Endometrium (tissue), 2 donors: ENCODE data around the gene HLA-DMA.
"Not testable (repeated sequence)": the region's sequence is repeated elsewhere in the genome, so short reads cannot be mapped to it uniquely, and the experiment has no call there.

Experiments used
- FAIRE-seq: peaks from 2 replicates; lab custom pipeline; 2012; peaks lifted over from hg19 to GRCh38; lab: Jason Lieb, UNC
- donor health status: control.
- donor health status: control.

HLA-DMA gene

GRCh38 chr6:32954986-32955802 lies 2.3 kb upstream of the HLA-DMA start:
- no peak for FAIRE-seq

DNA sequence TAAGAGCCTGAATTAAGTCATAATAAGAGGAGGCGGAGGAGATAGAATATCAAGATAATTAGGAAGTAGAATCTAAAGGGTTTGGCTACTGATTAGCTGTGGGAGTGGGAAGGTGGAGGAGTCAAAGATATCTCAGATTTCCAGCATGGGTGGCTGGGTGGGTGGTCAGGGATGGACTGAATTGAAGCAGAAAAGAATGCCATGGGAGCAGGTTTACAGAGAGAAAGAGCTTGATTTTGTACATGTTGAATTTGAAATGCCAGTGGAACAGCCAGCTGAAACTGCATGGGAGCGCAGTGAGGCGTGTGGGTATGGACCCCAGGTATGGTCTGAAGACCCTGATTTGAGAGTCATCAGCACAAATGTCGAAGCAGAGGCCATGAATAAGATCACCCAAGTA lies 1.4 kb upstream of the HLA-DMA start:
- no peak for FAIRE-seq

DNA sequence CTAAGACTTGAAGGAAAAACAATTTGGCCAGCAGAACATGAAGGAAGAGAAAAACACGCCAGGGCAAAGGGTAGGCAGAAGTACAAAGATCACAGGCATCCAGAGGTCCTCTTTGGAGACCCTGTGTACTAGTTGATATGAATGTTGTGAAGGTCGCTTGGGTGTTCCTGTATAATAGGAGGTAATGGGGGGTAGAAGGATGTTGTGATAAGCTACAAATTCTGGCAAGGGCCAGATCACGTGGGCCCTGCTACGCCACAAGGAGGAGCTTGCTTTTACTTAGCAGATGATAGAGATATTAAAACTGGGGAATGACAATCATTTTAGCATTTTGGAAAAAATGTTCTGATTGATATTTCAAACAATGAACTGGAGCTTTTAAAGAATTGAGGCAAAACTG lies 878 bp upstream of the HLA-DMA start:
- FAIRE-seq = no peak

- FAIRE-seq = no peak
Measured at GRCh38 chr6:32950449-32950848, 2.4 kb downstream of the HLA-DMA start.

GRCh38 chr6:32950010-32950409 lies 2.9 kb downstream of the HLA-DMA start:
- no peak for FAIRE-seq

DNA sequence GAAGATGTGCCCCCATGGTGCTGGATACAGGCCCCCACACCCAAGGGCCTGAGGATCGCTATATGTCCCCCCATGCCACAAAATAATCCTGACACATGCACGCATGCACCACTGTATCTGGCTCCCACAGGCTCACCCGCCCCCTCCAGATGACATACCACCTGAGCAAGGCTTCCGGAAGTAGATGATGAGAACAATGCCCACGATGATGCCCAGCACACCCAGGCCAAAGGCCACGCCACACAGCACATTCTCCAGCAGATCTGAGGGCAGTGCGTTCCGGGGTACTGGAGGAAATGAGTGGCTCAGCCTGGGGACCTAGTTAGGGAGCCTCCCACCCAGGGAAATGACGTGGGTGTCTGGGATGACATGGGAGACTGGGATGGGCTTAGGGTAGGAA lies 3.8 kb downstream of the HLA-DMA start:
- FAIRE-seq = no peak

DNA sequence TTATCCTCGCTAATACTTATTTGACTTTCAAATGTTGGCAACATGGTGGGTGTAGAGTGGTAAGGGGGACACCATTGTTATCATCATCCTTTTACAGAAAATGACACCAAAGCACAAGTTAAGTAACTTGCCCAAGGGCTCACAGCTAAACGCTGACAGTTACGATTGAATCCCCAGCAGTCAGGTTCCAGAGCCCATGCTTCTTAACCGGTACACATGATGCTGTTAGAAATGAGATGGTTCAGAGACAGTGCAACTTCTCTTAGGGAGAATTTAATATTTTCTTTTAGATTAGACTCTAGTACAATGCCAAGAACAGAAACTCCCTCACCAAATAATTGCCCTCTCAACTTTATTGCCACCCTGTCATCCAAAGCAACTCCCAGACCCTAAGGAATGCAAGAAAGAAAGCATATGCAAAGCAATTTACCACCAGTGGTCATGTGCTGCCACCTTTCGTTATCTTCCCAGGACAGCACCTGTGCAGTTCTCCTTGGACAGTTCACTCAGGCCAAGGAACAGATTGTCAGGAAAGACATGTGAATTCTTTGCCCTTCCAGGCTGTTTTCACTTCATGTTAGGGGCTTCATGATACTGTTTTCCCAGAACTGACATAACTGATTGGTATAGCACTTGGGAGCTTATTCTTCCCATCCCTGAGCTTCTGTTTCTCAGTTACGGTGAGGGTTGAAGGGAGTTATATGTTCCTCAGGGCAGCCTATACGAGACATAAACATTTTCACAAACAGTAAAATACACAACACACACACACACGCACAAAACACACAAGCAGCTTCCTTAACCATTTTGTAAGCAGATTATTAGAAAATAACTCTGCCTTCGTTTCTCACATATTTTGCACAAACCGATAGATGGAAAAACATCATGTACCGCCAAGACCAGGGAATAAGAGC lies 5.1 kb downstream of the HLA-DMA start:
- FAIRE-seq = no peak

DNA sequence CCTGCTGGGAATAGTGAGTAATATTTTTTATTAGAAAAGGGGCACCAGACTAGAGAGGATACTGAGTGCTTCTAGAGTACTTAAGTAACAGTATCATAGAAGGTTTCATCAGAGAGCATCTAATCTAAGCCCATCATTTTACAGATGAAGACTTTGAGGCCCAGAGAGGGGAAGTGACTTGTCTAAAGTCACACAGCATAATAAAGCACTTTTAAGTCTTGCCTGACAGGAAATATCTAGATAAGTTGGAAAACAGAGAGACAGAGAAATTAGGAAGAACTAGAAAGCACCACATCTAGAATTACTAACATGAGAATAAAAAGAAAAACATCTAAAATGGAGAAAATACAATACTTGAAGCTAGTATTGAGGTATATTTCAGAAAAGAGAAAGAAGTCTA lies 6.0 kb downstream of the HLA-DMA start:
- no peak for FAIRE-seq

- FAIRE-seq = no peak
Measured at GRCh38 chr6:32945953-32946352, 6.9 kb downstream of the HLA-DMA start.

DNA sequence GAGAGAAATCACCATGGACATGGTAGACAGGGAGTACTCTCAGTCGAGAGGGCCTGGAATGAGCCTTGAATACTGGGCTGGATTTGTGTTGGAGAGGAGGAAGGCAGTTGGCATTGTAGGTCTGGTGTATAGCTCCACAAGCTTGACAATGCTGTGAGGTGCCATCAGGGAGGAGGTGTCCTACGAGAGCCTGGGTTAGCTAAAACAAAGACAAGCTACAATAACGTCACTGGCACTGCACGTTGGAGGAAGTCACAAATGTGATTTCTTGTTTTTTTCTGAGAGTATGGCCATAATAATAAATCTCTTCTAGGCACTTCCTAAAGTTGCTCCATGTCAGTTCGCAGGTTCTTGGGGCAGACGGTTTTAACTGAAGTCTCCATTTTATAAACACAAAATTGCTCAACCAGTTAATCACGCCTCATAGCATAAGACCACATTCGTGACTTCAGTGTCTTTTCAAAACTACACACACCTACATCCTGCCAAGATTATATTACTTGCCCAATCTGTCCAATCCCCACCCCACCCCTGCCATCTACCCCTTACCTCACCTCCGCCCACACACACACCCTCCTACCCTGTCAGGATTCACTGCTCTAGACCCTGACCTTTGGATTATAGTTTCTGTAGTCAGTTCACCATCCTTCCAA lies 7.7 kb downstream of the HLA-DMA start:
- FAIRE-seq = no peak

- no peak for FAIRE-seq
Measured at GRCh38 chr6:32943864-32944649, 8.8 kb downstream of the HLA-DMA start.

- FAIRE-seq = not testable (repeated sequence)
Measured at GRCh38 chr6:32942555-32943123, 10.3 kb downstream of the HLA-DMA start.

DNA sequence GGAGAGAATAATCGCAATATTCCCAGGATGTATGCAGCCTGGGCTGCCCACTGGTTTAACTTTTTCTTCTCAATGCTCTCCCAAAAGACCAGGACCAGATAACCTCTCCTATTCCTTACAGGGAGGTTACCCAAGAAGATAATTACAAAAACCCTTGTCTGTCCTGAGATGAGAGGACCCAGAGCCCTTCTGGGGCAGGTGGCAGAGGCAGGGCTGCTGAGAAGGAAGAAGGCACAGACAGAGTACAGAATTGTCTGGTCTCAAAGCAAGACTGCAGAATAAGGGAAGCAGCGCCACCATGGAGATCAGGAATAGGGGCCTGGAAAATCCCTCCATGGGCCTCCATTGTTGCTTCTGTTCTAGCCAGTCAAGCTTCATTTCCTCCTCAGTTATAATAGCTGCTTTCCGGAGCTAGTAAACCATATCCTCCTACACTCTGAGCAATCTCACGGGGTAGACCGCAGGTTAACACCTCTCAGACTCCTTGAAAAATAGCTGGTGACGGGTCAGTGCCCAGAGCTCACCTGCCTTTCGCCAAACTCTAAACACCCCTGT lies 11.6 kb downstream of the HLA-DMA start:
- FAIRE-seq = no peak

- peak; percentile 35 for FAIRE-seq
Measured at GRCh38 chr6:32940656-32941213, 12.2 kb downstream of the HLA-DMA start, which contains the start of gene HLA-DMB. HLA-DMB (minus strand) TSS chr6:32941028; CDS start chr6:32940807, 221 bp downstream.

DNA sequence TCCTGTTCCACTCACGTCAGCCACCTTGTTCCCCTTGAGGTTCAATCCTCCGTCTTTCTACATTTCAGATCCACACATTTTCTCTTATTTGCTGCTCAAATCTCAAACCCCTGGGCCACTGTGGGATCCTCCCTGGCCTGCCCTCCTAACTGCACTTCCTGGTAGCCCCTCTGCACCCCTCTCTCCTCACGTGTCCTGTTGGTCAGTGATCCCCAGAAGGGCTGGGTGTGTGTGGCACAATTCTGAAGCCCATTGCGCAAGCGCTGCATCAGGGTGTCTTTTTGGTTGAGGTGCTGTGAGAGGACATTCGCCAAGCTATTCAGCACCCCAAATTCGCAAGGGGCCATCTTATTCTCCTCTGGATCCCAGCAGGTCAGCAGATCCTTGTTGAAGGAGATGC lies 14.4 kb downstream of the HLA-DMA start:
- no peak for FAIRE-seq

DNA sequence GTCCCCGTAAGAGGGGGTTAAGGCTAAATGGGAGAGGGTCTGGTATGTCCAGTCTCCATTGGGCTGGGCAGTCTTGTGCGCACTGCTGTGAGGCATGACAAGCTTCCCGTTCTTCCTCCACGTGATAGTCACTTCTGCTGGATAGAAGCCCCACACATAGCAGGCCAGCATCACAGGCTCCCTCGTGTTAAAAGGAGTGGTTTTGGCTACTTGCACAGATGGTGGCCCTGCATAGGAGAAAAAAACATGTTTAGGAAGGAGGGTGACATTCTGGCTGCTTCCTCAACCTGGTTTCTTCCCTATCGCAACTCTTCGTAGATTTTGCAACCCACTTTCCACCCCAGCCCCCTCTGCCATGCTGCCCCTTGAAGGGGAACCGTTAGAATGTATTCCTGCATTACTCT lies 15.7 kb downstream of the HLA-DMA start:
- FAIRE-seq = no peak

DNA sequence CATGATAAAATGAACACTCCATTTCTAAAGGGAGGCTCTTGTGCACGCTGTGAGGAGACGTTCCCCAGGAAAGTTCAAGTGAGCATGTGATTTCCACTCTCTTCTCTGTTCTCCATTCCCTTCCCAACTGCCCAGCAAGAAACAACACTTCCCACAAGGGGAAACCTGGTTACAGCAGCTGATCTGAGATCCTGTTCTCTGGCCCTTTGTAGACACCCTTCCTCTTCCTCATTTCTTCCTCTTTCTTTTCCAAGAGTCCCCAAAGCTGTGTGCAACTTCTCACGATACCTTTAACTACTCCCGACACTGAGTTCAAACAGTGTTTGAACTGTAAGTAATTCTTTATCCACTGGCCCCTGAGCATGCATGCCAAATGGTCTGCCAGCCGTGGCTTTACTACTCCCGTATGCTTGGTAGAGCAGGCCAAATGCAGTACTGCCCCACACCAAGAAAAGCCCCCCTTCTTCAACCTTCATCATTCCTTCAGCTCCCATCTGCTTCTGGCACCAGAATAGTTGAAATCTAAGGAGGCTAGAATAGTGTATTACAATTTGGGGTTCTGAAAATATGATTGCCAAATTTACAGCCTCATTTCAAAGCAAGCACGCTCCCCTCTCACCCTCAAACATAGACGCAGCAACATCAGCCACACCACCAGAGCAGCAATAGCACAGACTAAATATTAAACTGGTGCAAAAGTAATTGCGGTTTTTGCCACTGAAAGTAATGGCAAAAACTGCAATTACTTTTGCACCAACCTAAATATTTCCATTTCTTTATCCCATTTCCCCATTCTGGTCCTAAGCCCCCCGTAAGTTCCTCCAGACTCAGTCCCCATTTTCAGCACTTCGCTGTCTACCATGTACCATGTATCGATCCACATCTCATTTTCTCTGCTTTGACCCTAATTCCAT lies 16.4 kb downstream of the HLA-DMA start:
- FAIRE-seq = no peak

DNA sequence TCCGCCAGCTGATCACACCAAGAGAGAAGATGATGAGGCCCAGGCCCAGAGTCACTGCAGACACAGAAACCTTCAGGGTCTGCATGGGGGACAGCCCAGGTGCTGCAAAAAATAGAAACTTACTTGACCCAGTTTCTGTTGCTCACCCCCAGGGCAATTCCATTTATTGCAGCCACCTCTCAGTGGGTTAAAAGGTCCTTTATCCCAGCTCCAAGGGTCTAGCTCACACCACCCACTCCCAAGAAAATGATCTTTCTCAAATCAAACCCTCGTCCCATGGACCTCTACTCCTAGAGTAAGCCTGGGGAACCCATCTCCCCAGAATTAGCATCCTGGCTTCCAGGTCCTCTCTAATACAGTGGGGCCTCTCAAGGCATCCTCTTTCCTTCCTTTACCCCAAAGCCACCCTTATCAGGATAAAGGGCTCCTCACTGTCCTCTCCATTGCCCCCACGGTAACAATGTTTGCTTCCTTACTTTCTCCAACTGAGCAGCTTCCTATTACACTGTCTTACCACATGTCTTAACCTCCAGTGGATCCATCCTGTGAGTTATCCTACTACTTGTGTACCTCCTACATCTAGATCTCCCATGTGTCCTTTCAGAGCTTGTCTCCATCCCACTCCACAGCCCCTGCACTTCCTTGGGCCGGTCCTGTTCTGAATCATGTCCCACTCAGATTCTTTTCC lies 17.2 kb downstream of the HLA-DMA start:
- no peak for FAIRE-seq

- no peak for FAIRE-seq
Measured at GRCh38 chr6:32933661-32934085, 19.2 kb downstream of the HLA-DMA start.
